ENCODE measurements around the gene GALT. TPM values are rescaled to one million over a fixed set of nuclear protein-coding genes. Genes with fewer than 3 reads are reported as not detected.

Gene GALT
- total RNA-seq: 10 to 100 TPM; 61.6 to 67.2 TPM

DNA sequence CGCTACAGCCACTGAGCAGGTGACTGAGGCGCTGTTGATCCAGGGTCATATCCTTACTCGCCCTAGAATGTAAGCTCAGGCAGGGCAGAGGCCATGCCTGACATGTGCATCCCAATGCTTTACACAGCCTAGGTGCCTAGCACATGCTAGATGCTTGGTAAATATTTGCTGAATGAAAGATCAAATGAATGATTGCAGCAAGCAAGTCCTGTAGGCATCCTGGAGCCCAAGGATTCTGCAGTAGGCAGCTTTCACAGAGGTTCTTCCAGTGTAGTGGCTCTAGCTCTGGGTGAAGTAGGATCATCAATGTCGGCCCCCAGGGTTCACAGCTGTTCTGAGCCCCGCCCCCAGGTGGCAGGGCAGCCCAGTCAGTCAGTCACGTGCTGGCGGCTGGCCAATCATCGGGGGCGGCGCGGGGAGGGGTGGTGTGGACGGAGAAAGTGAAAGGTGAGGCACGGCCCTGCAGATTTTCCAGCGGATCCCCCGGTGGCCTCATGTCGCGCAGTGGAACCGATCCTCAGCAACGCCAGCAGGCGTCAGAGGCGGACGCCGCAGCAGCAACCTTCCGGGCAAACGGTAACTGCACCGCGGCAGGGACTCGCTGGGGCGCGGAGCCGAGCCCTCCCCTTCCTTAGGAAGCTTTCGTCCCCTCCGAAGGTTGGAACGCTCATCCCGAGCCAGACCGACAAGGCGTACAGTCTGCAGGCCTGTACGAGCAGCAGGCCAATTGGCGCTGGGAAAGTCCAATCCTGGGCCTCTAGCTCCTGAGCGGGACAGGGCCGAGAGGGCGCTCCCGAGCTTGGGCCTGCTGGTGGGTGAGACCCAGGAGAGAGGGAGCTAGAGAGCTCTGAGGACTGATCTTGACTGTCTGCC lies at the start of gene GALT:
Gene GALT, plus strand, starts transcription at position 465 of the 873 bp plus-strand sequence. Its CDS starts 30 bp downstream, at position 495.
- ATAC-seq (replicated peaks in 1 of 2) (peak; percentile 85 to 87), DNase-seq (peak; percentile 98)
- Mint-ChIP-seq H3K27me3 (ENCODE audit: low read depth) (no peaks in the 10 kb centered on the region), H3K9me3 (no peaks in the 10 kb centered on the region), H3K36me3 (ENCODE audit: insufficient read depth in 2 of 2) (peaks cover 3 to 7% of the 10 kb centered on the region in 2 donors), H3K27ac (peak within 1 kb of the TSS; percentile 77), H3K4me1 (ENCODE audit: low read depth) (peaks cover 22% of the 10 kb centered on the region), H3K4me3 (peak within 1 kb of the TSS; percentile 92 to 93)

- H3K27ac Mint-ChIP-seq: no peak overlapping the region
- H3K4me3 Mint-ChIP-seq: no peak overlapping the region
- no peaks in the 10 kb centered on the region for H3K36me3 Mint-ChIP-seq (ENCODE audit: insufficient read depth in 2 of 2)
- no peaks in the 10 kb centered on the region for H3K9me3 Mint-ChIP-seq
- no peak for DNase-seq
- ATAC-seq (replicated peaks in 1 of 2): no peak
- H3K4me1 Mint-ChIP-seq (ENCODE audit: low read depth): no peaks in the 10 kb centered on the region
- peaks cover 8% of the 10 kb centered on the region for H3K27me3 Mint-ChIP-seq (ENCODE audit: low read depth)
Observed at GRCh38 chr9:34599546-34599945, 46.9 kb upstream of the GALT start.

GRCh38 chr9:34600908-34601307 lies 45.6 kb upstream of the GALT start:
- ATAC-seq (replicated peaks in 1 of 2) (no peak), DNase-seq (no peak)
- no peaks in the 10 kb centered on the region for H3K36me3 Mint-ChIP-seq (ENCODE audit: insufficient read depth in 2 of 2)
- no peaks in the 10 kb centered on the region for H3K4me1 Mint-ChIP-seq (ENCODE audit: low read depth)
- no peak overlapping the region for H3K27ac Mint-ChIP-seq
- no peak overlapping the region for H3K4me3 Mint-ChIP-seq
- H3K9me3 Mint-ChIP-seq: no peaks in the 10 kb centered on the region
- H3K27me3 Mint-ChIP-seq (ENCODE audit: low read depth): peaks cover 8% of the 10 kb centered on the region

- Mint-ChIP-seq H3K9me3 (no peaks in the 10 kb centered on the region), H3K4me1 (ENCODE audit: low read depth) (no peaks in the 10 kb centered on the region), H3K27ac (no peak overlapping the region), H3K4me3 (no peak overlapping the region), H3K36me3 (ENCODE audit: insufficient read depth in 2 of 2) (no peaks in the 10 kb centered on the region), H3K27me3 (ENCODE audit: low read depth) (no peaks in the 10 kb centered on the region)
- no peak for ATAC-seq (replicated peaks in 1 of 2)
- DNase-seq: no peak
Observed at GRCh38 chr9:34601937-34602573, 44.4 kb upstream of the GALT start.

GRCh38 chr9:34603610-34604231 lies 42.8 kb upstream of the GALT start:
- H3K27me3 Mint-ChIP-seq (ENCODE audit: low read depth): no peaks in the 10 kb centered on the region
- no peak overlapping the region for H3K4me3 Mint-ChIP-seq
- no peaks in the 10 kb centered on the region for H3K9me3 Mint-ChIP-seq
- no peaks in the 10 kb centered on the region for H3K36me3 Mint-ChIP-seq (ENCODE audit: insufficient read depth in 2 of 2)
- H3K27ac Mint-ChIP-seq: no peak overlapping the region
- peak; percentile 88 to 89 for ATAC-seq (replicated peaks in 1 of 2)
- no peaks in the 10 kb centered on the region for H3K4me1 Mint-ChIP-seq (ENCODE audit: low read depth)
- DNase-seq: peak; percentile 80 to 82

DNA sequence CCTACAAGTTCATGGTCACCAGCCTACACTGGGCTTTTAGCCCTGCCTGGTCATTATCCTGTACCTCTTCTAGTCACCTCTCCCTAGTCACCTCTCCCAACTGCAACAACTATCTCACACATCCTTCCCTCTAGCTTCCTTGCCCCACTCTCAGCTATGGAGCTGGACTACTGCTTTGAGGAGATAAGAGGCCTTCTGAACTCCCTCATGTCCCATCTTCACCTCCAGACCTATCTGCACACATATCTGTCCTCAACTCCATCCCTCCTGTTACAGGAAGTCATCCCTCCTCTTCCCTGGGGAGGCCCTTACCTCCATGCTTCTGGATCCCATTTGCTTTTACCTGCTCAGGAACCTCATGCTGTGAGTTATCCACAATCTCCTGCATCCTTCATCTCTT lies 40.3 kb upstream of the GALT start:
- DNase-seq (no peak), ATAC-seq (replicated peaks in 1 of 2) (no peak)
- Mint-ChIP-seq H3K27ac (no peak overlapping the region), H3K27me3 (ENCODE audit: low read depth) (no peaks in the 10 kb centered on the region), H3K36me3 (ENCODE audit: insufficient read depth in 2 of 2) (peaks cover 0 to 3% of the 10 kb centered on the region in 2 donors), H3K4me1 (ENCODE audit: low read depth) (peaks cover 3% of the 10 kb centered on the region), H3K9me3 (no peaks in the 10 kb centered on the region), H3K4me3 (no peak overlapping the region)

DNA sequence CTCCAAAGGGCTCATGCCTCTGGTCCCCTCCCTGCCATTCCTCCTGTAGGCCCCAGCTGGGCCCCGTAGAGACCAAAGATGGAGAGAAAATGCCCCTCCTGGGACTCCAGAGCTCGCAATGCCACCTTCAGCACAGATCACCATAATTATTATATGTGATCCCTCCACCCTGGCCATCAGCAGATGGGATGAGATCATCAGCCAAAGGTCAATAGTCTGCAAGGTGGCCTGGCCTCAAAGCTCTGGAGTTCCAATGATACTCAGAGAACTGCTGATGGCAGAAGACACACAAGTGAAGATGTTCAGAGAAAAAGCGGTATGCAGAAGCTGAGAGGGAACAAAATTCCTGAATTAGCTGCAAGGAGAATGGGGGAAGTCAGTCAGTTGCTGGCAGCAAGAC lies 39.6 kb upstream of the GALT start:
- ATAC-seq (replicated peaks in 1 of 2) (no peak), DNase-seq (no peak)
- Mint-ChIP-seq H3K4me1 (ENCODE audit: low read depth) (peaks cover 8% of the 10 kb centered on the region), H3K27ac (no peak overlapping the region), H3K9me3 (no peaks in the 10 kb centered on the region), H3K4me3 (no peak overlapping the region), H3K27me3 (ENCODE audit: low read depth) (no peaks in the 10 kb centered on the region), H3K36me3 (ENCODE audit: insufficient read depth in 2 of 2) (peaks cover 0 to 3% of the 10 kb centered on the region in 2 donors)

- Mint-ChIP-seq H3K4me1 (ENCODE audit: low read depth) (peaks cover 12% of the 10 kb centered on the region), H3K27me3 (ENCODE audit: low read depth) (no peaks in the 10 kb centered on the region), H3K9me3 (no peaks in the 10 kb centered on the region), H3K27ac (no peak overlapping the region), H3K36me3 (ENCODE audit: insufficient read depth in 2 of 2) (peaks cover 0 to 3% of the 10 kb centered on the region in 2 donors), H3K4me3 (no peak overlapping the region)
- DNase-seq (no peak), ATAC-seq (replicated peaks in 1 of 2) (no peak)
Observed at GRCh38 chr9:34607331-34607730, 39.1 kb upstream of the GALT start.

DNA sequence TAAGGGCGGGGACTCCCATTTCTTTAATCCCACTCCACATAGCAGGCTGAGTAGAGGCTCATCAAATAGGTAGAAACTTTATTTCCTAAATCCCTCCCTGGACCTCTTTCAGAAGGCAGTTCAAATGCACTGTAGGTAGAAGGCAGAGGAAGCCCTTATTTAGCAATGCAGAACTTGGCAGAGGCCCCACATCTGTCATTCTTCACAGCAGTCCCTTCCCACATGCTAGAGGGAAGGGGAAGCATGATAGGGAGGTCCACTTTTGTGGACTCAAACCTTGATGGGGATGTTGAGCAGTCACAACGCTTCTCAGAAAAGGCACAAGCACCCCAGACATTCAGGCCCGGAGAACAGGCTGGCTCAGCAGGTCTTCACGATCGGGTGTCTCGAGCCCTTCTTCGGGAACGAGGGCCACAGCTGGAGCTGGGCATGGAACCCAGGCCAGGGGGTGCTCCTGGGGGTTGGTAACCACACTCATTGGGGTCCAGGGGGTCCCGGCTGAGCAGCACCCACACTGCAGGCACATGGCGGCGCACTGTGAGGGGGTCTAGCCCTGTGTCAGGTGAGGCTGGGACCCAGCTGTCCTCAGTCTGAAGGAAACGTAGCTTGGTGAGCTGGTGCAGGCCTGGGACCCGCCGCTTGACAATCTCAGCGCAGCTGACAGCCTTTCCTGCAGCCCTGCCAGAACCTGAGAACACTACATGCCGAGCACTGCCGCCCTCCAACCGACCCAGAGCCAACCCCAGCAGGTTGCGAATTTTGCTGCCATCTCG lies 35.9 kb upstream of the GALT start:
- no peak for DNase-seq
- peak overlapping the region; percentile 93 to 95 for H3K4me3 Mint-ChIP-seq
- peaks cover 0 to 3% of the 10 kb centered on the region in 2 donors for H3K36me3 Mint-ChIP-seq (ENCODE audit: insufficient read depth in 2 of 2)

GRCh38 chr9:34611251-34611810 lies 35.1 kb upstream of the GALT start:
- no peak for DNase-seq
- ATAC-seq (replicated peaks in 1 of 2): peak in 1 of 2 donors; percentile 3
- Mint-ChIP-seq H3K27me3 (ENCODE audit: low read depth) (no peaks in the 10 kb centered on the region), H3K4me3 (peak overlapping the region; percentile 93 to 95), H3K27ac (peak overlapping the region; percentile 95), H3K4me1 (ENCODE audit: low read depth) (peaks cover 22% of the 10 kb centered on the region), H3K36me3 (ENCODE audit: insufficient read depth in 2 of 2) (peaks cover 0 to 5% of the 10 kb centered on the region in 2 donors), H3K9me3 (no peaks in the 10 kb centered on the region)

More for the DNA sequence above, 35.9 kb upstream of the GALT start:
- H3K27ac Mint-ChIP-seq: no peak overlapping the region
- no peaks in the 10 kb centered on the region for H3K27me3 Mint-ChIP-seq (ENCODE audit: low read depth)
- H3K4me1 Mint-ChIP-seq (ENCODE audit: low read depth): peaks cover 22% of the 10 kb centered on the region
- H3K9me3 Mint-ChIP-seq: no peaks in the 10 kb centered on the region
- ATAC-seq (replicated peaks in 1 of 2): no peak

GRCh38 chr9:34611811-34612787 lies 34.4 kb upstream of the GALT start, which contains the start of gene RPP25L:
Gene RPP25L, minus strand, starts transcription at chr9:34612097. Its CDS starts 801 bp downstream, at chr9:34611296.
- Mint-ChIP-seq H3K27me3 (ENCODE audit: low read depth) (no peaks in the 10 kb centered on the region), H3K4me1 (ENCODE audit: low read depth) (peaks cover 22% of the 10 kb centered on the region), H3K9me3 (no peaks in the 10 kb centered on the region), H3K36me3 (ENCODE audit: insufficient read depth in 2 of 2) (peaks cover 0 to 5% of the 10 kb centered on the region in 2 donors), H3K27ac (peak within 1 kb of the TSS; percentile 95), H3K4me3 (peak within 1 kb of the TSS; percentile 93 to 95)
- ATAC-seq (replicated peaks in 1 of 2): peak; percentile 97 to 98
- peak; percentile 89 to 93 for DNase-seq
